ENCODE data around the gene TTLL6. TPM values are rescaled to one million over a fixed set of nuclear protein-coding genes. Genes with fewer than 3 reads are reported as not detected.

Gene TTLL6
- total and polyA plus RNA-seq, 2 of the 8 experiments (the other 6 are each of a cell fraction or from before 2014, with no cell fraction given): 2.6 to 4.3 TPM

GRCh38 chr17:48840441-48840840 lies 23.4 kb upstream of the TTLL6 start:
- no peak overlapping the region for H2AFZ ChIP-seq (ENCODE audit: low read length)
- H3K23ac ChIP-seq (ENCODE audit: insufficient read length): no peak overlapping the region
- no peaks in the 10 kb centered on the region for H3K79me2 ChIP-seq (ENCODE audit: control insufficient read depth in 1 of 2, insufficient read depth in 2 of 2, low read length in 2 of 2)
- H2BK20ac ChIP-seq (ENCODE audit: low read length): no peak overlapping the region
- H3K14ac ChIP-seq (ENCODE audit: insufficient read length): no peak overlapping the region
- no peaks in the 10 kb centered on the region for H3K27me3 ChIP-seq (replicated peaks in 1 of 4; ENCODE audit: control insufficient read depth in 3 of 4, extremely low read depth in 1 of 4, insufficient read depth in 3 of 4, low read length in 3 of 4)
- no peaks in the 10 kb centered on the region for H3K23me2 ChIP-seq (ENCODE audit: low read depth, low read length)
- ChIA-PET POLR2A (ENCODE audit: partially characterized antibody) (no interaction called here), CTCF (ENCODE audit: partially characterized antibody) (interaction anchor here (0.6 to 88.5 kb wide), 4 partner anchors 9 to 204 kb away, joined by 3 to 2590 read pairs (median 1297); partner anchors contain the start of genes ATP5MC1, CALCOCO2 and TTLL6)
- H2BK120ac ChIP-seq (replicated peaks; ENCODE audit: low read depth, low read length): no peak overlapping the region
- H2BK5ac ChIP-seq (ENCODE audit: low read depth, low read length): no peak overlapping the region
- H3K4me1 ChIP-seq (replicated peaks in 1 of 4; ENCODE audit: control insufficient read depth in 3 of 4, insufficient read depth in 4 of 4, low read length in 3 of 4): no peaks in the 10 kb centered on the region
- DNase-seq (ENCODE audit: low read depth in 1 of 2, low spot score in 2 of 2) (no peak), FAIRE-seq (no peak)
- no peak overlapping the region for H4K5ac ChIP-seq (ENCODE audit: insufficient read length, low read depth, low read length)
- no peak overlapping the region for H3K4me3 ChIP-seq (ENCODE audit: extremely low read depth in 1 of 4, insufficient read depth in 2 of 4, low read depth in 3 of 4, low read length in 4 of 4)
- H3K4ac ChIP-seq (replicated peaks; ENCODE audit: insufficient read length, low read depth, low read length): no peak overlapping the region
- no peak overlapping the region for H3K18ac ChIP-seq (ENCODE audit: extremely low read depth, low read length)
- H2BK15ac ChIP-seq (ENCODE audit: low read length): no peak overlapping the region
- no peak overlapping the region for H4K8ac ChIP-seq (ENCODE audit: extremely low read depth, insufficient read depth, low read length)
- H2BK12ac ChIP-seq (ENCODE audit: low read depth, low read length): no peak overlapping the region
- WGBS, 2 experiments (ENCODE audit: extremely low coverage in 1 of 2, insufficient coverage in 1 of 2, insufficient read length in 1 of 2, insufficient replicate concordance in 2 of 2, low coverage in 1 of 2, low lambda C conversion rate in 2 of 2, missing lambda C conversion rate in 1 of 2): 90% methylated on average over 3 of the region's 3 CpGs; no CpG with 5 or more reads in 1 of the 2 experiments
- no peaks in the 10 kb centered on the region for H3K79me1 ChIP-seq (ENCODE audit: low read depth, low read length)
- H3K36me3 ChIP-seq (ENCODE audit: control insufficient read depth in 2 of 4, insufficient read depth in 4 of 4, low read length in 3 of 4): peaks cover 0 to 3% (median 0%) of the 10 kb centered on the region in 4 experiments; a peak in 1 of 8 replicates
- H4K20me1 ChIP-seq (replicated peaks in 1 of 2; ENCODE audit: control insufficient read depth in 1 of 2, insufficient read depth in 2 of 2, low read length in 2 of 2): no peaks in the 10 kb centered on the region
- H3K27ac ChIP-seq (ENCODE audit: low read depth, low read length): no peak overlapping the region
- H3K9me3 ChIP-seq (ENCODE audit: insufficient read depth in 2 of 2, low read depth in 1 of 2, low read length in 1 of 2): no peaks in the 10 kb centered on the region
- no peak overlapping the region for H4K91ac ChIP-seq (replicated peaks; ENCODE audit: insufficient read length, low read length)
- H3K56ac ChIP-seq (replicated peaks; ENCODE audit: insufficient read length, low read depth, low read length): no peak overlapping the region
- no peak overlapping the region for H2AK5ac ChIP-seq (ENCODE audit: low read depth, low read length)
- no peak overlapping the region for H3K9ac ChIP-seq (replicated peaks in 1 of 4; ENCODE audit: extremely low read depth in 1 of 4, low read depth in 3 of 4, low read length in 3 of 4)
- H3K4me2 ChIP-seq (ENCODE audit: insufficient read depth in 1 of 2, low read depth in 2 of 2, low read length in 2 of 2): no peak overlapping the region
- TF ChIP-seq POU5F1 (IDR thresholded peaks at IDR 0.05; ENCODE audit: low read depth, low read length): no peak
